Loucy (cell line): Measurements from ENCODE around the gene ZNF805.

Experiments used
- EZH2phosphoT487 ChIP-seq: fragments of 200-600 bp; IDR thresholded peaks from 2 replicates; pipeline ENCODE4 v1.6.1; 2018; ENCODE audit warnings: antibody characterized with exemption, mild to moderate bottlenecking, moderate library complexity, borderline replicate concordance
- TF ChIP-seq, protein P1 (sequence below): fragments of 200-600 bp; sonication (generic); conservative IDR thresholded peaks from 2 replicates; pipeline ENCODE4 v1.5.1; 2014; ENCODE audit warnings: mild to moderate bottlenecking, antibody characterized with exemption, low read length

DNA sequence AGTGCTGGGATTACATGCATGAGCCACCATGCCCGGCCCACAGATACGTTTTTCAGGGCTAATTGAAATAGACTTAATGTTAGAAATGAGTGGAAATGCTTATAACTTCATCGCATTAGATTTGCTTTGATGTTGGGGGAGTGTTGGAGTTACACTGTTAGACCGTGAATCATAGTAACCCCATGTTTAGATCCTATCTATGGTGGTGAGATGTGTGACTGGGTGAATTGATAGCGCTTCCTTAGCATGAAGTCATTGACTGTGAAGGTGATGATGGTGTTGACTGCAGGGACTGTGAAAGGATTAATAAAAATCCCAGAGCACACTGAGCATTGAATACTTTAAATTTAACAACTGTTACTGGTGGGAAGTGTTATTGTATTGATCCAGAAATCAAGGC is 47.4 kb upstream of the ZNF805 start:
- TF ChIP-seq, protein P1, sequence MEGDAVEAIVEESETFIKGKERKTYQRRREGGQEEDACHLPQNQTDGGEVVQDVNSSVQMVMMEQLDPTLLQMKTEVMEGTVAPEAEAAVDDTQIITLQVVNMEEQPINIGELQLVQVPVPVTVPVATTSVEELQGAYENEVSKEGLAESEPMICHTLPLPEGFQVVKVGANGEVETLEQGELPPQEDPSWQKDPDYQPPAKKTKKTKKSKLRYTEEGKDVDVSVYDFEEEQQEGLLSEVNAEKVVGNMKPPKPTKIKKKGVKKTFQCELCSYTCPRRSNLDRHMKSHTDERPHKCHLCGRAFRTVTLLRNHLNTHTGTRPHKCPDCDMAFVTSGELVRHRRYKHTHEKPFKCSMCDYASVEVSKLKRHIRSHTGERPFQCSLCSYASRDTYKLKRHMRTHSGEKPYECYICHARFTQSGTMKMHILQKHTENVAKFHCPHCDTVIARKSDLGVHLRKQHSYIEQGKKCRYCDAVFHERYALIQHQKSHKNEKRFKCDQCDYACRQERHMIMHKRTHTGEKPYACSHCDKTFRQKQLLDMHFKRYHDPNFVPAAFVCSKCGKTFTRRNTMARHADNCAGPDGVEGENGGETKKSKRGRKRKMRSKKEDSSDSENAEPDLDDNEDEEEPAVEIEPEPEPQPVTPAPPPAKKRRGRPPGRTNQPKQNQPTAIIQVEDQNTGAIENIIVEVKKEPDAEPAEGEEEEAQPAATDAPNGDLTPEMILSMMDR = no peak
- no peak for TF ChIP-seq EZH2phosphoT487
